HEK293T (cell line): ENCODE results near the gene NRG2.

ENCODE experiments used
- CTCF ChIA-PET: fragments of 350-600 bp; formaldehyde crosslinking; extraction: SDS; loops from one replicate; lab custom pipeline; 2021; ENCODE audit warnings: antibody characterized with exemption, inconsistent platforms; lab: Yijun Ruan, JAX
- POLR2A ChIA-PET: fragments of 350-600 bp; formaldehyde crosslinking; extraction: SDS; loops from one replicate; lab custom pipeline; 2020; ENCODE audit warnings: antibody characterized with exemption, inconsistent platforms; lab: Yijun Ruan, JAX
- DNase-seq: peaks from one replicate; pipeline ENCODE4 v3.0.0; 2012; ENCODE audit warnings: mixed read lengths; ENCODE audit errors: extremely low spot score
- ARNT ChIP-seq: fragments of 450-650 bp; IDR thresholded peaks from 2 replicates; pipeline ENCODE4 v1.6.1; 2017; ENCODE audit warnings: mild to moderate bottlenecking
- BHLHE40 ChIP-seq: fragments of 450-650 bp; IDR thresholded peaks from 2 replicates; pipeline ENCODE4 v1.6.1; 2016; ENCODE audit warnings: mild to moderate bottlenecking, moderate library complexity, borderline replicate concordance
- CTBP1 ChIP-seq: fragments of 450-650 bp; IDR thresholded peaks from 2 replicates; pipeline ENCODE4 v1.6.1; 2016; ENCODE audit warnings: borderline replicate concordance
- ELF4 ChIP-seq: fragments of 450-650 bp; IDR thresholded peaks from 2 replicates; pipeline ENCODE4 v1.6.1; 2017; ENCODE audit warnings: antibody characterized with exemption
- FOXA1 ChIP-seq: fragments of 450-650 bp; IDR thresholded peaks from 2 replicates; pipeline ENCODE4 v1.6.1; 2016; ENCODE audit warnings: mild to moderate bottlenecking
- FOXK2 ChIP-seq: fragments of 450-650 bp; IDR thresholded peaks from 2 replicates; pipeline ENCODE4 v1.6.1; 2016; ENCODE audit warnings: mild to moderate bottlenecking
- FOXM1 ChIP-seq: fragments of 450-650 bp; IDR thresholded peaks from 2 replicates; pipeline ENCODE4 v1.6.1; 2017; ENCODE audit warnings: mild to moderate bottlenecking, borderline replicate concordance
- HDGF ChIP-seq: fragments of 450-650 bp; IDR thresholded peaks from 2 replicates; pipeline ENCODE4 v1.6.1; 2017; ENCODE audit warnings: antibody characterized with exemption, borderline replicate concordance
- L3MBTL2 ChIP-seq: fragments of 450-650 bp; conservative IDR thresholded peaks from 2 replicates; pipeline ENCODE4 v1.6.1; 2016; ENCODE audit warnings: mild to moderate bottlenecking
- LEF1 ChIP-seq: fragments of 450-650 bp; IDR thresholded peaks from 2 replicates; pipeline ENCODE4 v1.6.1; 2017; ENCODE audit warnings: mild to moderate bottlenecking, borderline replicate concordance
- NFRKB ChIP-seq: fragments of 450-650 bp; IDR thresholded peaks from 2 replicates; pipeline ENCODE4 v1.6.1; 2016; ENCODE audit warnings: mild to moderate bottlenecking, moderate library complexity
- PKNOX1 ChIP-seq: fragments of 450-650 bp; IDR thresholded peaks from 2 replicates; pipeline ENCODE4 v1.6.1; 2016
- SP1 ChIP-seq: fragments of 450-650 bp; IDR thresholded peaks from 2 replicates; pipeline ENCODE4 v1.6.1; 2017
- SUZ12 ChIP-seq: fragments of 450-650 bp; IDR thresholded peaks from 2 replicates; pipeline ENCODE4 v1.6.1; 2016; ENCODE audit warnings: mild to moderate bottlenecking
- TARDBP ChIP-seq: fragments of 450-650 bp; IDR thresholded peaks from 2 replicates; pipeline ENCODE4 v1.6.1; 2016
- ZNF384 ChIP-seq: fragments of 450-650 bp; IDR thresholded peaks from 2 replicates; pipeline ENCODE4 v1.6.1; 2016

Gene NRG2

GRCh38 chr5:139825690-139826089, 217.4 kb downstream of the NRG2 start:
- no peak for DNase-seq
- ChIA-PET CTCF (interaction anchor here (0.5 to 0.6 kb wide), 2 partner anchors 39 to 152 kb away, joined by 3 read pairs; no protein-coding TSS in a partner anchor), POLR2A (interaction anchor here (1.1 kb wide), 1 partner anchor 13 kb away, joined by 5 read pairs; no protein-coding TSS in a partner anchor)
- TF ChIP-seq BHLHE40 (no peak), HDGF (no peak), FOXM1 (no peak)

GRCh38 chr5:139823757-139824355, 219.2 kb downstream of the NRG2 start:
- POLR2A ChIA-PET: no interaction called here
- DNase-seq: no peak
- CTCF ChIA-PET: no interaction called here
- no peak for TF ChIP-seq LEF1
- no peak for TF ChIP-seq ELF4
- no peak for TF ChIP-seq PKNOX1
- TF ChIP-seq BHLHE40: no peak

GRCh38 chr5:139822553-139823425, 220.3 kb downstream of the NRG2 start:
- DNase-seq: no peak
- ChIA-PET CTCF (no interaction called here), POLR2A (no interaction called here)
- TF ChIP-seq ELF4 (no peak), TARDBP (no peak), L3MBTL2 (no peak), BHLHE40 (no peak), SP1 (no peak), FOXK2 (no peak), CTBP1 (no peak), LEF1 (no peak), ZNF384 (no peak), SUZ12 (no peak), PKNOX1 (no peak), FOXA1 (no peak), FOXM1 (no peak), HDGF (no peak), ARNT (no peak), NFRKB (no peak)

GRCh38 chr5:139821806-139822552, 221.1 kb downstream of the NRG2 start:
- no peak for DNase-seq
- no peak for TF ChIP-seq FOXA1
- no peak for TF ChIP-seq LEF1
- no peak for TF ChIP-seq FOXM1
- no peak for TF ChIP-seq CTBP1
- no peak for TF ChIP-seq PKNOX1
- TF ChIP-seq HDGF: no peak
- TF ChIP-seq SP1: no peak
- TF ChIP-seq ARNT: no peak
- no peak for TF ChIP-seq BHLHE40
- no peak for TF ChIP-seq L3MBTL2
- no peak for TF ChIP-seq TARDBP
- TF ChIP-seq SUZ12: no peak
- CTCF ChIA-PET: no interaction called here
- POLR2A ChIA-PET: interaction anchor here (0.6 kb wide), 1 partner anchor 277 kb away, joined by 3 read pairs; no protein-coding TSS in a partner anchor

GRCh38 chr5:139820606-139821005, 222.5 kb downstream of the NRG2 start:
- ChIA-PET POLR2A (no interaction called here), CTCF (no interaction called here)
- no peak for DNase-seq
- TF ChIP-seq PKNOX1: no peak
- TF ChIP-seq SP1: no peak
- no peak for TF ChIP-seq HDGF
- no peak for TF ChIP-seq NFRKB

GRCh38 chr5:139820130-139820529, 223.0 kb downstream of the NRG2 start:
- ChIA-PET POLR2A (no interaction called here), CTCF (no interaction called here)
- no peak for DNase-seq
- TF ChIP-seq SUZ12 (no peak), NFRKB (no peak), TARDBP (no peak)
